Measurements from ENCODE around the gene TOX3. TPM values are rescaled to one million over a fixed set of nuclear protein-coding genes. Genes with fewer than 3 reads are reported as not detected.

Gene TOX3
- total and polyA plus RNA-seq, 2 of the 13 experiments (the other 11 are each of a cell fraction or from before 2014, with no cell fraction given), result 14.5 to 98.6 TPM

- TF ChIP-seq CEBPZ (IDR thresholded peaks at IDR 0.05; ENCODE audit: low read length), result no peak
- TF ChIP-seq KLF12 (CRISPR knock-in tag; IDR thresholded peaks at IDR 0.05; ENCODE audit: borderline replicate concordance), result no peak
- TF ChIP-seq ZNF224 (CRISPR knock-in tag; IDR thresholded peaks at IDR 0.05), result no peak
- TF ChIP-seq ZC3H13 (CRISPR knock-in tag; IDR thresholded peaks at IDR 0.05), result no peak
- no peak for TF ChIP-seq CBX1 (IDR thresholded peaks at IDR 0.05; ENCODE audit: low read depth)
- TF ChIP-seq ZKSCAN8 (CRISPR knock-in tag; IDR thresholded peaks at IDR 0.05; ENCODE audit: borderline replicate concordance), result no peak
- TF ChIP-seq DDIT3 (CRISPR knock-in tag; IDR thresholded peaks at IDR 0.05), result no peak
Observed at GRCh38 chr16:52450916-52451315, 96.0 kb downstream of the TOX3 start (continued).

GRCh38 chr16:52450241-52450640 lies 96.7 kb downstream of the TOX3 start:
- CTCF ChIA-PET (ENCODE audit: low intra/inter-chr PET ratio, low total read pairs), result no interaction called here
- Histone ChIP-seq H4K20me1 (ENCODE audit: insufficient read depth, low read length) (no peaks in the 10 kb centered on the region), H3K4me2 (ENCODE audit: low read depth, low read length) (no peak overlapping the region), H3K4me1 (ENCODE audit: insufficient read depth, low read length) (peaks cover 35% of the 10 kb centered on the region), H3K79me2 (ENCODE audit: insufficient read depth, low read length) (peaks cover 20% of the 10 kb centered on the region), H2AFZ (ENCODE audit: low read length) (no peak overlapping the region), H3K9ac (ENCODE audit: insufficient read depth, low read depth, low read length) (no peak overlapping the region), H3K36me3 (replicated peaks in 1 of 2; ENCODE audit: control insufficient read depth in 1 of 2, insufficient read depth in 2 of 2, low read length in 2 of 2) (peaks cover 15 to 54% of the 10 kb centered on the region in 2 experiments), H3K27me3 (ENCODE audit: control insufficient read depth in 1 of 2, insufficient read depth in 2 of 2, low read length in 2 of 2) (no peaks in the 10 kb centered on the region), H3K27ac (ENCODE audit: extremely low read length, insufficient read depth, low read length) (no peak overlapping the region), H3K9me3 (ENCODE audit: low read length) (no peaks in the 10 kb centered on the region), H3K4me3 (replicated peaks in 1 of 3; ENCODE audit: insufficient read depth in 1 of 3, low read depth in 2 of 3, low read length in 3 of 3) (no peak overlapping the region)
- no TSS peak for BruUV-seq (replicated peaks)
- intact Hi-C loops (cut with micrococcal nuclease; ENCODE audit: unreplicated experiment), result no loop called here
- DNase-seq (ENCODE audit: low spot score), result no peak
- TF ChIP-seq ARHGAP35 (CRISPR knock-in tag; IDR thresholded peaks at IDR 0.05; ENCODE audit: borderline replicate concordance) (no peak), ZNF720 (CRISPR knock-in tag; IDR thresholded peaks at IDR 0.05) (no peak)
- no peak for ATAC-seq
- WGBS (ENCODE audit: low lambda C conversion rate), result 95% methylated on average over 7 of the region's 7 CpGs
- in situ Hi-C loops (cut with HindIII; ENCODE audit: extremely low pct_ligation_motif_present, low pct_unique_long_range_greater_than_20kb), result no loop called here
- POLR2A ChIA-PET, result interaction anchor here (0.6 to 2.1 kb wide), 2 partner anchors 38 to 43 kb away, joined by 3 to 4 read pairs; no protein-coding TSS in a partner anchor
- FAIRE-seq, result no peak
